GM12864 (cell line): ENCODE measurements around the gene PRMT2.

ENCODE experiments used
- DNase-seq: peaks from one replicate; pipeline ENCODE4 v3.0.0-alpha.2; 2011; ENCODE audit warnings: low read depth
- H3K4me3 ChIP-seq: 2 replicates; pipeline ENCODE4 v1.5.1; 2011; ENCODE audit warnings: mild to moderate bottlenecking, low read depth, low read length, control low read depth
- TF ChIP-seq, protein P1 (sequence below): IDR thresholded peaks from 2 replicates; pipeline ENCODE4 v1.5.1; 2011; ENCODE audit warnings: low read depth, mild to moderate bottlenecking, moderate library complexity, low read length, control low read depth, inconsistent platforms; ENCODE audit errors: missing control alignments

The PRMT2 gene

DNA sequence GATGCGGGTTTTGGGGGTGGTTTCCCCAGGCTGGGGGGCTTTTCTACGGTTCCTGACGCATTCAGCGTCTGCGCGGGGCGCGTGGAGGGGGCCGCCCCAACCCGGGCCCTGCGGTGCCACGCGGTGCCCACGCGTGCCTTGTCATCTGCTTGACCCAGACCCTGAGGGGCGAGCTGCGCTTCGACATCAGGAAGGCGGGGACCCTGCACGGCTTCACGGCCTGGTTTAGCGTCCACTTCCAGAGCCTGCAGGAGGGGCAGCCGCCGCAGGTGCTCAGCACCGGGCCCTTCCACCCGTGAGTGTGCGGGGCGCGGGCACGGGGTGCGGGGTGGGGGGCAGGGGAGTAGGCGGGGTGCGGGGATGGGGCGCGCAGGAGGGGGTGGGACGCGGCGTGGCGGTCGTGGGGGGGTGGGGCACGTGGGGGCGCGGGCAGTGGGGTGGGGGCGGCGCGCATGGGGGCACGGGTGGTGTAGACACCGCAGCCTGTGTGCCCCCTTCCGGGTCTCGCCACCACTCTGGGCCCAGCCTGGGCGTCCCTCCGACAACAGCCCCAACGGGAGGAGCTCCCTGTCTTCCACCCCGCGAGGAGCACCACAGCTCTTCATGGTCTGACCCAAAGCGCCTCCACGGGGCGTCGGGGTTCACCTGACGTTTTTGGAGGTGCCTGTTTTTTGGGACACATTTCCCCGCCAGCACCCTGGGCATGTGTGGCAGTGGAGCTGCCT lies 26.3 kb downstream of the PRMT2 start:
- TF ChIP-seq, protein P1, sequence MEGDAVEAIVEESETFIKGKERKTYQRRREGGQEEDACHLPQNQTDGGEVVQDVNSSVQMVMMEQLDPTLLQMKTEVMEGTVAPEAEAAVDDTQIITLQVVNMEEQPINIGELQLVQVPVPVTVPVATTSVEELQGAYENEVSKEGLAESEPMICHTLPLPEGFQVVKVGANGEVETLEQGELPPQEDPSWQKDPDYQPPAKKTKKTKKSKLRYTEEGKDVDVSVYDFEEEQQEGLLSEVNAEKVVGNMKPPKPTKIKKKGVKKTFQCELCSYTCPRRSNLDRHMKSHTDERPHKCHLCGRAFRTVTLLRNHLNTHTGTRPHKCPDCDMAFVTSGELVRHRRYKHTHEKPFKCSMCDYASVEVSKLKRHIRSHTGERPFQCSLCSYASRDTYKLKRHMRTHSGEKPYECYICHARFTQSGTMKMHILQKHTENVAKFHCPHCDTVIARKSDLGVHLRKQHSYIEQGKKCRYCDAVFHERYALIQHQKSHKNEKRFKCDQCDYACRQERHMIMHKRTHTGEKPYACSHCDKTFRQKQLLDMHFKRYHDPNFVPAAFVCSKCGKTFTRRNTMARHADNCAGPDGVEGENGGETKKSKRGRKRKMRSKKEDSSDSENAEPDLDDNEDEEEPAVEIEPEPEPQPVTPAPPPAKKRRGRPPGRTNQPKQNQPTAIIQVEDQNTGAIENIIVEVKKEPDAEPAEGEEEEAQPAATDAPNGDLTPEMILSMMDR, result no peak
- H3K4me3 ChIP-seq, result no peak overlapping the region
- DNase-seq, result no peak

DNA sequence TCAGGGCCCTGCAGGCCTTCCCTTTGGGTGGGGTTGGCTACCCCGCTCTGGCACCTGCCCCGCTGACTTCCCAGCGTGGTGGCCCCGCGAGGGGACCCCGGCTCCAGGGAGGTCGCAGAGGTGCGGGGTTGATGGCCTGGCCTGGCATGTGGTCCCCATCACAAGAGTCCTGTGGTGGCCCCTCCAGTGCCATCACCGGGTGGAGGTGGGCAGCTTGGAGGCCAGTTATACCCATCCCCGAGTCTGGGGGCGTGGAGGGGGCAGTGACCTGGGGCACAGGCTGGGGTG lies 26.8 kb downstream of the PRMT2 start:
- TF ChIP-seq, protein P1, result no peak
- no peak for DNase-seq
- no peak overlapping the region for H3K4me3 ChIP-seq

DNA sequence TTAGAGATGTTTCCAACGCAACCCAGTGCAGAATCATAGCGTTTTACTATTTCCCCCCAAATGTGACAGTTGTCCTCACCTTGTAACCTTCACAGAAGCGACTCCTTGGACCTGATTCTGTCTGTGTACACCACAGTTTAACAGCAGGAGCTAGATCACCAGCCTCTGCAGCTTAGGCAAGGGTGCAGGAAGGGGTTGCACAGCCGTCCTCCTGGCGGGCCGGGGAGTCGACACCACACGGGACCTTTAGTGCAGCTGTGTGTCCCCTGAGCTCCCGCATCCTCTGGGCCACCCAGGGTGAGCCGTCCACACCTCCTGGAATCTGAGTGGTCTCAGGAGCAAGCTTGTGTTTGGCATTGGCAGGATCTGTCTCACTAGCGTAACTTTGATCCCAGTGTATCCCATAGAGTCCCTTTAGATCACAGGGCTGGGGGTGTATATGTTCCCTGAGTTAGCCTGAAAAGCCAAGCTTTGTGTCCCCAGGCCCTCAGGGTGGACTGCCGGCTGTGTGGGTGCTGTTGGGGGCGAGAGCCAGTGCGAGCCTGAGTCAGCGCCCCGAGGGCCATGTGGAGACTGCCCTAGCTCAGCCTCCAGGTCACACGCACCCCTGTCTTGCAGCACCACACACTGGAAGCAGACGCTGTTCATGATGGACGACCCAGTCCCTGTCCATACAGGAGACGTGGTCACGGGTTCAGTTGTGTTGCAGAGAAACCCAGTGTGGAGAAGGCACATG lies 27.5 kb downstream of the PRMT2 start:
- TF ChIP-seq, protein P1, result no peak
- H3K4me3 ChIP-seq, result no peak overlapping the region

DNA sequence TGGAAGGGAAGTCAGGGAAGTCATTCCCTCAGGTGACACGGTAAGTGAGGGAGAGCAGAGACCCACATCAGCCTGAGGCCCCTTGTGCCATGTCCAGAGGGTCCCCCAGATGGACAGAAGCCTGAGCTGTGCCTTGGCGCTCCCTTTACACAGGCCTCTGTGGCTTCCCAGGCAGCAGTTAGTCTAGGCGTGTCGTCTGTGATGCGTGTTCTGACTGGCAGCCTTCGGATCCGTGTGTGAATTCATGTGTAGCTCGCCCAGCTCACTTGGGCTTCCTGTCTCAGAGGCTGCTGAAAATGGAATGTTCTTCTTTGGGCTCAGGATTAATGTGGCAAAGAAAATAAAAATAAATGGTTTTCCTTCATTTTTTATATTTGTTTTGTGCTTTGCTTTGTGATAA lies 28.3 kb downstream of the PRMT2 start:
- no peak for DNase-seq
- TF ChIP-seq, protein P1, result no peak

More for the DNA sequence above, 27.5 kb downstream of the PRMT2 start:
- DNase-seq, result no peak

GRCh38 chr21:46664316-46664995 lies 29.0 kb downstream of the PRMT2 start:
- no peak overlapping the region for H3K4me3 ChIP-seq
- TF ChIP-seq, protein P1, result no peak

More for the DNA sequence above, 28.3 kb downstream of the PRMT2 start:
- no peak overlapping the region for H3K4me3 ChIP-seq

DNA sequence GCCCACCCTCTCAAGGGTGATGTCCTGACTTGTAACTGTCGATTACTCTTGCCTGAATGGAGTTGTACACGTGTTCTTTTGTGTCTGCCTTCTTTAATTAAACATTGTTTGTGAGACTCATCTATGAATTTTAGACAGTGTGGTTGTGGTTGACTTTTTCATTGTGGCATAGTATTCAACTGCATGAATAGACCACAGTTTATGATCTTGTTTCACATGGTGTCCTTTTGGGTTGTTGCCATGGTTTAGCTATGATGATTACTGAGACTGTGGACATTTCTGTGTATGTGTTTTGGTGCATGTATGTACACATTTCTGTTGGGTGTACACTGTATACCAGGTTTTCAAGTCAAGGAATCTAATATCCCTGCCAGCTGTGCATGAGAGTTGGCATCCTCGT lies 30.1 kb downstream of the PRMT2 start:
- DNase-seq, result no peak
- TF ChIP-seq, protein P1, result no peak
- H3K4me3 ChIP-seq, result no peak overlapping the region

More at GRCh38 chr21:46664316-46664995, 29.0 kb downstream of the PRMT2 start:
- DNase-seq, result no peak
